Naive B cell (primary cell): Measurements from ENCODE around the gene BRSK2. TPM values are rescaled to one million over a fixed set of nuclear protein-coding genes. Genes with fewer than 3 reads are reported as not detected.

Experiments used
- ATAC-seq, 2 donors: fragments of 150-1000 bp; cut with Tn5 transposase; 2 replicates each; pipeline ENCODE4 v1.10.0; 2021; ENCODE audit warnings: low read depth in 2 of 2, mild to moderate bottlenecking in 2 of 2, moderate library complexity in 2 of 2
- DNase-seq: peaks from one replicate; pipeline ENCODE4 v3.0.0; 2022
- H3K27ac Mint-ChIP-seq, 6 donors: one replicate each; pipeline ENCODE4 v1.8.0; 2020 to 2022; ENCODE audit warnings: mild to moderate bottlenecking in 6 of 6, mixed read lengths in 6 of 6, moderate library complexity in 5 of 6, inconsistent platforms in 2 of 6
- H3K27me3 Mint-ChIP-seq, 3 donors: one replicate each; pipeline ENCODE4 v1.8.0; 2021 to 2022; ENCODE audit warnings: mixed read lengths in 3 of 3, mild to moderate bottlenecking in 1 of 3
- H3K36me3 Mint-ChIP-seq, 2 donors: one replicate each; pipeline ENCODE4 v1.8.0; 2020 to 2022; ENCODE audit warnings: mixed read lengths in 2 of 2, inconsistent platforms in 1 of 2, mild to moderate bottlenecking in 1 of 2
- H3K4me1 Mint-ChIP-seq, 3 donors: one replicate each; pipeline ENCODE4 v1.8.0; 2020 to 2022; ENCODE audit warnings: mixed read lengths in 3 of 3, inconsistent platforms in 1 of 3, mild to moderate bottlenecking in 1 of 3, moderate library complexity in 1 of 3
- H3K4me3 Mint-ChIP-seq, 8 donors: one replicate each; pipeline ENCODE4 v1.8.0; 2020 to 2022; ENCODE audit warnings: mild to moderate bottlenecking in 8 of 8, mixed read lengths in 8 of 8, moderate library complexity in 8 of 8, inconsistent platforms in 2 of 8
- H3K9me3 Mint-ChIP-seq, 7 donors: one replicate each; pipeline ENCODE4 v1.8.0; 2020 to 2022; ENCODE audit warnings: mixed read lengths in 7 of 7, mild to moderate bottlenecking in 5 of 7, inconsistent platforms in 2 of 7, moderate library complexity in 1 of 7
- polyA plus RNA-seq, 6 donors: library from polyadenylated mRNA; unstranded; fragments of 300-500 nt; fragmentation: Illumina TruSeq; gene quantifications; one replicate each; pipeline ENCODE4 v1.2.3, GENCODE V29; 2021; ENCODE audit warnings: low read depth in 6 of 6

Gene BRSK2
- polyA plus RNA-seq, 6 donors from 2014 or later: 0.10 TPM; not detected in 4

DNA sequence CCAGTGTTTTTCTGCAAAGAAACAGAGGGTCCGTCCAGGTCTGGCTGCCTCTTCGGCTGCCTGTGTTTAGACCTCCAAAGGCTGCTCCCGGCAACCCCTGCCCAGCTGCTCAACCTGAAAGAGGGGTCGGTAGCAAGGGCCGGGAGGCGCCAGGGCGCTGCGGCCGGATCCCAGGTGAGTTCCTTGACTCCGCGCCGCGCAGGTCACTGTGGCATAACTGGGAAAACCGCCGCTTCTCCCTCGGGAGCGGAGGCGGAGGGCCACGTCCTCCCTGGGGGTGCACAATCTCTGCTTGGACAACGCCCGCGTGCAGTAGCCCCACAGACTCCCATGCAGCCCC, 1.0 kb upstream of the BRSK2 start:
- H3K4me3 Mint-ChIP-seq: peak overlapping the region; percentile 60 to 86 (median 74)
- DNase-seq (no peak), ATAC-seq (no peak)
- peaks cover 0 to 1% (median 0%) of the 10 kb centered on the region in 7 donors for H3K9me3 Mint-ChIP-seq
- H3K27me3 Mint-ChIP-seq: peaks cover 14 to 44% (median 36%) of the 10 kb centered on the region in 3 donors
- peak overlapping the region in 1 of 6 donors; percentile 81 for H3K27ac Mint-ChIP-seq
- H3K4me1 Mint-ChIP-seq: peaks cover 9 to 15% (median 15%) of the 10 kb centered on the region in 3 donors
- H3K36me3 Mint-ChIP-seq: no peaks in the 10 kb centered on the region

DNA sequence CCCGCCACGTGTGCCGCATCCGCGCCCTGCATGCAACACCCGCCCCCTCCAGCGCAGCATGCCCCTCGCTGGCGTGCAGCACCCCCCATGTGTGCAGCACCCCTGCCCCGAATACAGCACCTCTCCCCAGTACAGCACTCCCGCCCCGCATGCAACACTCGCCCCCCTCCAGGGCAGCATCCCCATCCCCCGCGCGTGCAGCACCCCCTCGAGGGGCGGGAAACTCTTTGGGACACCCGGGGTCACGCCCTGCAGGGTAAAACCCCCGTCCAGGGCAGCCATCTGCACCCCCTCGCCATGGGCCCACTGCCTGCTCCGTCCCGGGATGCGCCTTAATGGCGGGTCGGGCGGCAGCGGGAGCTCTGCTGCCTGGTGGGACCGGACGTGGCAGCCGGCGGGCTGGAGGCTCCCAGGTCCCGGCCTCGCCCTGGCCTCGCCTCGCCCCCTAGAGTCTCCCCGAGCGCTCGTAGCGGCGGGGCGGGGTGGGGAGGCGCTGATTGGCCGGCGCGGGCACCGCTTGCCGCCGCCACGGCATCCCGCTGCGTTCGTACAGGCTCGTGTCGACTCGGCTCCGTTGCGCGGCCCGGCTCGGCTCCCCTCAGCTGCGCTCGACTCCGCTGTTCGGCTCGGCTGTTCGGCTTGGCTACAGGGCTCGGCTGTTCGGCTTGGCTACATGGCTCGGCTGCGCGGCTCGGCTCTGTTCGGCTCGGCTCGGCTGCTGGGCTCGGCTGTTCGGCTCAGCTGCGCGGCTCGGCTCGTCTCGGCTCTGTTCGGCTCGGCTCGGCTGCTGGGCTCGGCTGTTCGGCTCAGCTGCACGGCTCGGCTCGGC, 417 bp upstream of the BRSK2 start:
- H3K27me3 Mint-ChIP-seq: peaks cover 15 to 45% (median 38%) of the 10 kb centered on the region in 3 donors
- ATAC-seq: peak; percentile 93 to 95
- H3K9me3 Mint-ChIP-seq: peaks cover 0 to 1% (median 0%) of the 10 kb centered on the region in 7 donors
- peak; percentile 95 for DNase-seq
- H3K4me1 Mint-ChIP-seq: peaks cover 9 to 15% (median 15%) of the 10 kb centered on the region in 3 donors
- H3K4me3 Mint-ChIP-seq: peak overlapping the region; percentile 71 to 86 (median 80)
- H3K36me3 Mint-ChIP-seq: no peaks in the 10 kb centered on the region
- peak overlapping the region in 3 of 6 donors; percentile 19 to 81 (median 66) for H3K27ac Mint-ChIP-seq

DNA sequence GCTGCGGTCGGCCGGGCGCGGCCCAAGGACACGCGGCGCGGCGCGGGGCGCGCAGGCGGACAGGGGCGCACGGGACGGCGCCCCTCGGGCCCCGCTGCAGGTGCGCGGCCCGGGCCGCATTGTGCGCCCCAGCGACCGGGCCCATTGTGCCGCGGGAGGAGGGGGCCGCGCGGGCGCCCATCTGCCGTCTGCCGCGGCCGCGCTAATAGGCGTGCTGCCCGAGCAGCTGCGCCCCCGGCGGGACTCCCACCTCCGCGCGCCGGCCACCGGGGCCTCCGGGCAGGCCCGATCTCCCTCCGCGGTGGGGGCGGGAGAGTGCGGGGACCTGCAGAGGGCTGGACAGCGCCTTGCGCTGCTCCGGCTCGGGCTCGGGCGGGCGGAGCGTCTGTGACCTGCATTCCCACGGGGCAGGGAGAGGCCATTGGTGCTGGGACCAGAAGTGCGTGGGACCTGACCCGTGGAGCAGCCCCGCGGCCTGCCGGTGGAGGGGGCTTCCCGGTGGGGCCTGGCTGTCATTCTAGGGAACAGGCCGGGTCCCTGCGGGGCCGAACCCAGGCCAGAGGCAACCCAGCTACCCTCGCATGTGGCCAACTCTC, 933 bp downstream of the BRSK2 start:
- ATAC-seq (no peak), DNase-seq (no peak)
- peaks cover 0 to 1% (median 0%) of the 10 kb centered on the region in 7 donors for H3K9me3 Mint-ChIP-seq
- H3K27ac Mint-ChIP-seq: no peak overlapping the region
- no peaks in the 10 kb centered on the region for H3K36me3 Mint-ChIP-seq
- H3K27me3 Mint-ChIP-seq: peaks cover 15 to 47% (median 38%) of the 10 kb centered on the region in 3 donors
- peaks cover 5 to 9% (median 9%) of the 10 kb centered on the region in 3 donors for H3K4me1 Mint-ChIP-seq
- H3K4me3 Mint-ChIP-seq: peak overlapping the region in 5 of 8 donors; percentile 9 to 84 (median 52)

DNA sequence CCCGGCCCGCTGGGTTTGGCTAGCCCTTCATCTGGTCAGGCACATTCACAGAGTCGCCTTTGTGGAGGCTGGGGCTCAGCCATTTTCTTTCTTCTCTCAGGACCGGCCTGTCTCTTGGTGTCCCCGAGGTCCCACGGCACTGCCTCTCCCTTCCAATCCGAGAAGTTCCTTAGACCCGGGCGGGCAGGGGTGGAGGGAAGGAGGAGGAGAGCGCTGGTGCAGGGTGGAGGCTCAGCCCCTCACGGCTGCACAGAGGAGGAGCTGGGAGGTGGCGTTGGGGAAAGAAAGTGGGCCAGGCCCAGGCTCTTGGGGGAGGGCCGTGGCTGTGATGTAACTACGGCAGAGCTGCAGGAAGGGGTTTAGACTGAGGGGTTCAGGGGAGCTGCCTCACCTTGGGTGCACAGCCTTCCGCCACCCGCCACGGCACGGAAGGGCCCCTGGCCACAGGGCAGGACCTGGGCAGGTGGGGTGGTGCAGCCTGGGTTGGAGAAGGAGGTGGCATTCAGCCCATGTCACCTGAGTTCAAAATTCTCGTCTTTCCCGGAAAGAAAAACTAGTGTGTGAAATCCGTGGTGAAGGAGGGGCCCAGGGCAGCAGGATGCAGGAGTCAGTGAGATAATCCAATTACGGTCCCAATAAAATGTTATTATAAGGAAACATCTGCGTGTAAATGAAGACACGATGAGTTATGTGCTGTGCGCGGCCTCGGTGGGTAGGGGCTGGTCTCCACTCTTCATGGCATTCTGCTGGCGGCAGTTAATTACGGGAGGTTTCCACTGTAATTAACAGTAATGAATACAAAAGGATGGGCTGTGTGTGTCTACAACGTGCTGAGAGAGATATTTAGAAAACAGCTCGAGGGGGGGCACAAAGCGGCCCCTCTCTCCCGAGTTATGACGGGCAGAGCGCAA, 1.7 kb downstream of the BRSK2 start:
- H3K36me3 Mint-ChIP-seq: no peaks in the 10 kb centered on the region
- H3K27me3 Mint-ChIP-seq: peaks cover 15 to 54% (median 38%) of the 10 kb centered on the region in 3 donors
- no peak for DNase-seq

DNA sequence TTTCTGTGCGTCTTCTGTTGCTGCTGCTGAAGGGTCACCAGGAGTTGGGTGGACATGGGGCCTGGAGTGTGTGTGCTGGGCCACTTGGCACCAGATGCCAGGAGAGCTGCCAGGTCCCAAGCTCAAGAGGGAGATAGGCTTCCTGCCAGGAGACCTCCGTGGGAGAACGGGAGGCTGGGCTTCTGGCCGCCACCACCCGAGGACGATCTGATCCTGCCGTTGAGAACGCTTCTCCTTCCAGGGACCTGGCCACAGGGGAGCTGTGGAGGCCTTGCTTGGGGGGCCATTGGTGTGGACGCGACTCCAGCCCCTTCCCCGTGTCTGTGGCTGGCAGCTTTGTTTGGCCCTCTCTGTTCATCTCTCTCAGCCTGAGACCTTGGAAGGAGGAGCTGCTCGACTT, 2.4 kb downstream of the BRSK2 start:
- Mint-ChIP-seq H3K27me3 (peaks cover 11 to 51% (median 38%) of the 10 kb centered on the region in 3 donors), H3K4me1 (peaks cover 5 to 9% (median 9%) of the 10 kb centered on the region in 3 donors), H3K9me3 (peaks cover 0 to 1% (median 0%) of the 10 kb centered on the region in 7 donors), H3K36me3 (no peaks in the 10 kb centered on the region), H3K27ac (peak overlapping the region in 1 of 6 donors; percentile 56), H3K4me3 (peak overlapping the region in 3 of 8 donors; percentile 32 to 59 (median 50))
- DNase-seq: no peak
- no peak for ATAC-seq

More for the DNA sequence above, 1.7 kb downstream of the BRSK2 start:
- Mint-ChIP-seq H3K4me3 (peak overlapping the region; percentile 9 to 84 (median 56)), H3K4me1 (peaks cover 5 to 9% (median 9%) of the 10 kb centered on the region in 3 donors), H3K27ac (peak overlapping the region in 2 of 6 donors; percentile 37 to 50), H3K9me3 (peaks cover 0 to 1% (median 0%) of the 10 kb centered on the region in 7 donors)
- ATAC-seq: no peak

DNA sequence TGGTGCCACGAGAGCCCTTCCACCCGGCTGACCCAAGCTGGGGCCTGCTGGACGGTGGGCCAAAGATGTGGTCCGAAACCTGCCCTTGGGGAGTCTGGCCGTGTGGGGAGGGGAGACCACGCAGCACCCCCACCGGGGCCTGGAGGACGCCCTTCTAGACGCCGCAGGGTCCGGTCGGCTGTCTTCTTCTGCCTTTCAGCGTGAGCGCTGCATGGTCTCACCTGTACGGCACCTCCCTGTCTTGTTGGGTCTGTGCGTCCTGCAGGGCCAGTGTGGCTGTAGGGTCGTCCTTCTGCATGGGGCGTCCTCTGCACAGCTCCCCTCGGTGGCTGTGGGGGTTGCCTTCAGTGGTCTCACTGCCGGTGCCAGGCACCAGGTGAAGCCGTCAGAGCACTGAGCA, 2.8 kb downstream of the BRSK2 start:
- H3K4me1 Mint-ChIP-seq: peaks cover 5 to 9% (median 7%) of the 10 kb centered on the region in 3 donors
- H3K27me3 Mint-ChIP-seq: peaks cover 11 to 47% (median 33%) of the 10 kb centered on the region in 3 donors
- H3K4me3 Mint-ChIP-seq: peak overlapping the region in 1 of 8 donors; percentile 59
- H3K36me3 Mint-ChIP-seq: no peaks in the 10 kb centered on the region
- ATAC-seq: no peak
- no peak for DNase-seq
- peak overlapping the region in 2 of 6 donors; percentile 56 to 60 for H3K27ac Mint-ChIP-seq
- peaks cover 0 to 1% (median 0%) of the 10 kb centered on the region in 7 donors for H3K9me3 Mint-ChIP-seq

DNA sequence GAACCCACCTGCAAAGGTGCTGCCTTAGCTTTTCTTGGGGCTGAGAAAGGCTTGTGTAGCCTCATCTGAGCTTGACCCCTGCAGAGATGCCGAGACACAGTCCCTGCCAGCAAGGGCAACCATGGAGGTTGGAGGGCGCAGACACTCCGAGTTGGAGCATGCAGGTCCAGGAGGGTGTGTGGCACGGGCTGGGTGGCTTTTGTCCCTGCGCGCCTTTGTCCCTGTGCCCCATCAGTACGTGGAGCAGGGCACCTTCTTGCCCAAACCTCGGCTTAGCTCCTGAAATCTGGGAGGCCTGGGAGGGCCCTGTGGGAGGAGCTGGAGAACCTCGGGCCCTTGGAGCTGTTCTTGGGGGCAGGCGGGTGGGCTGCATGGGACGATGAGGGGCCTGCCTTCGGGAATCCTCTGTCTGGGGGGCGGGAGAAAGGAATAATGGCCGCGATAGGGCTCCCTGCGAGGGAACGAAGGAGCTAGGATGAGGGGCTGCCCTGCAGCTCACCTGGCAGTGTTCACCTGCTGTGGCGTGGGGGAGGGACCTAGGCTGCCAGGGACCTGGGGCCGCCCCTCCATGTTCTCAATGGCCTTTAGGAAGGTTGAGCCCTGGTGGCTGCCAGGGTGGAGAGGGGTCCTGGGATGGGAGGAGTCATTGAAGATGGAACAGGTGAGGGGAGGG, 3.4 kb downstream of the BRSK2 start:
- peak overlapping the region in 2 of 8 donors; percentile 15 to 52 for H3K4me3 Mint-ChIP-seq
- DNase-seq (no peak), ATAC-seq (no peak)
- H3K36me3 Mint-ChIP-seq: no peaks in the 10 kb centered on the region
- H3K4me1 Mint-ChIP-seq: peaks cover 5 to 9% (median 5%) of the 10 kb centered on the region in 3 donors
- peaks cover 11 to 40% (median 31%) of the 10 kb centered on the region in 3 donors for H3K27me3 Mint-ChIP-seq
- H3K27ac Mint-ChIP-seq: peak overlapping the region in 1 of 6 donors; percentile 42
- peaks cover 0 to 1% (median 0%) of the 10 kb centered on the region in 7 donors for H3K9me3 Mint-ChIP-seq

DNA sequence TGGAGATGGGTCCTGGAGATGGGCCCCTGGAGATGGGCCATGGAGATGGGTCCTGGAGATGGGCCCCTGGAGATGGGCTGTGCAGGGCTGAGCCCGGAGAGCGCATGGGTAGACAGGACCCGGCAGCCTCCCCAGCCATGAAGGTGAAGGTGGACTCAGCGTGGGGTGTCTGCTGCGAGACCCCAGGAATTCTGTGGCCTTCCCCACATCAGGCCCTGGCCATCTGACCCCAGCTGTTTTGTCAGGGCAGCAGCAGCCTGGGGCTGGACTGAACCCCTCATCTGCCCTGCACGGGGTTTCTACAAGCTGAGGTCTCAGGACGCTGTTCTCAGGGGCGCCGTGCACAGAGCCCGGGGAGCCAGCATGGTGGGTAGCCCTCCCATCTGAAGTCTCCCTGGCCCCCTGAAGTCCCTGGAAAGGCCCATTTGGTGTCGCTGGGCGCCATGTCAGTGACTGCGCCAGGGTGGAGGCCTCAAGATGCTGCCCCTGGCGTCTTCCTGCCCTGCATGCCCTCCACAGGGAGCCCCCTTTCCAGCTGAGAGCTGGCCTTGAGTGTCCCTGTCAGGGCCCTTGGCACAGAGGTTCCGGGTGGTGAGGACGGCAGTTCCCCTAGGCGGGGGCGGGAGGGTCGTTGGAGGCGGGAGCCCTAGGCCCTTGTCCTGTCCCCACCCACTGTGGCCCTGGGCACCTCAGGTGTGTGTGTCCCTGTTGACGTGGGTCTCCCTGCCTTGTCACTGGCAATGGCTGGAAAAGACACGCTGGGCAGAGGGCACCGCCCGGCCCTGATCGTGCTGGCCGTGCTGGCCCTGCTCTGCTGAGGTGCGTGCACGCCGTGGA, 5.4 kb downstream of the BRSK2 start:
- H3K4me1 Mint-ChIP-seq: peaks cover 5 to 9% (median 5%) of the 10 kb centered on the region in 3 donors
- peaks cover 0 to 1% (median 0%) of the 10 kb centered on the region in 7 donors for H3K9me3 Mint-ChIP-seq
- no peak overlapping the region for H3K4me3 Mint-ChIP-seq
- ATAC-seq: no peak
- H3K27ac Mint-ChIP-seq: no peak overlapping the region
- no peak for DNase-seq
- peaks cover 11 to 47% (median 32%) of the 10 kb centered on the region in 3 donors for H3K27me3 Mint-ChIP-seq
- no peaks in the 10 kb centered on the region for H3K36me3 Mint-ChIP-seq

DNA sequence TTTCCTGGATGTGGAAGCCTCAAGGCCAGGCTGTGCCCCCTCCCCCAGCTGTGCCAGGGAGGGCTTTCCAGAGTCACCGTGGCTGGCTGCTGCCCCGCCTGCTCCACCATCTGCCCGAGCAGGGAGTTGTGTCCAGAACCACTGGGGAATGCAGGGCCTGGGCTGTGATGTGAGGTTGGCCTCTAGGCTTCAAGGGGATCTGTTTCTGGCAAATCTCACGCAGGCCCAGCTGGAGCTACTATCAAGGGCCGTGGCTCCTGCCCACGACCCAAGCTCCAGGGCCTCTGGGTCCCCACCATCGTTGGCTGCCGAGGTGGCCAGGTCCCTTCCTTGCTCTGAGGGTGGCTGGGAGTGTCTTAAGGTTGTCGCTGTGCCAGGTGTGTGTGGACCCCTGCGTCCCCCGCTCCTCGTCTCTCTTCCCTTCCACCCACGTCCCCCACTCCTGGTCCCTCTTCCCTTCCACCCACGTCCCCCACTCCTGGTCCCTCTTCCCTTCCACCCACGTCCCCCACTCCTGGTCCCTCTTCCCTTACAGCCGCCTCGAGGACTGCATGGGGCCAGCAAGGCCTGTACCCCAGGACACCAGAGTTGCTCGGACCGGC, 6.1 kb downstream of the BRSK2 start:
- ATAC-seq (no peak), DNase-seq (no peak)
- Mint-ChIP-seq H3K27ac (no peak overlapping the region), H3K4me1 (peaks cover 5 to 9% (median 5%) of the 10 kb centered on the region in 3 donors), H3K36me3 (no peaks in the 10 kb centered on the region), H3K27me3 (peaks cover 11 to 54% (median 39%) of the 10 kb centered on the region in 3 donors), H3K4me3 (no peak overlapping the region), H3K9me3 (peaks cover 0 to 1% (median 0%) of the 10 kb centered on the region in 7 donors)

DNA sequence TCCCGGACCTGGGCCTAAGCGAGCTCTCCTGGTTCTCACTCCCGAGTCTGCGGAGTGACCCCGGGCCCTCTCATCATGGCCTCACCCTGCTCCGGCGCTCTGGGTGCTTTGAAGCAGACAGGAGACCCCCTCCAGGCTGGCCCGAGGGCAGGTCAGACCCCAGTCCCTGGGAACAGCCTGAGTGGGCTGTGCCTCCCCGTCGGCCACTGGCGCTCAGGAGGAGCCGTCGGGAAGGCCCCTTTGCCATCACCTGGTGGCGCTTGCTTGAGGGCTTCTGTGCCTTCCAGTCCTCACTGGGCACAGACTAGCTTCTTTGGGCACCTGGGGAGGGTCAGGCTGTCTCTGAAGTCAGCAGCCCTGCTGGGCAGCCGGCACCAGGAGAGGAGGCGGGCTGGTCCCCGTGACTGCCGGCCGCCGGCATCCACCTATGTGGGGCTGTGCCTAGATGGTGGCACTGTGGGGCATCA, 6.7 kb downstream of the BRSK2 start:
- DNase-seq: no peak
- Mint-ChIP-seq H3K4me3 (no peak overlapping the region), H3K36me3 (no peaks in the 10 kb centered on the region), H3K27ac (no peak overlapping the region), H3K9me3 (peaks cover 0 to 1% (median 0%) of the 10 kb centered on the region in 7 donors), H3K27me3 (peaks cover 11 to 54% (median 34%) of the 10 kb centered on the region in 3 donors), H3K4me1 (peaks cover 5 to 7% (median 5%) of the 10 kb centered on the region in 3 donors)
- ATAC-seq: no peak

DNA sequence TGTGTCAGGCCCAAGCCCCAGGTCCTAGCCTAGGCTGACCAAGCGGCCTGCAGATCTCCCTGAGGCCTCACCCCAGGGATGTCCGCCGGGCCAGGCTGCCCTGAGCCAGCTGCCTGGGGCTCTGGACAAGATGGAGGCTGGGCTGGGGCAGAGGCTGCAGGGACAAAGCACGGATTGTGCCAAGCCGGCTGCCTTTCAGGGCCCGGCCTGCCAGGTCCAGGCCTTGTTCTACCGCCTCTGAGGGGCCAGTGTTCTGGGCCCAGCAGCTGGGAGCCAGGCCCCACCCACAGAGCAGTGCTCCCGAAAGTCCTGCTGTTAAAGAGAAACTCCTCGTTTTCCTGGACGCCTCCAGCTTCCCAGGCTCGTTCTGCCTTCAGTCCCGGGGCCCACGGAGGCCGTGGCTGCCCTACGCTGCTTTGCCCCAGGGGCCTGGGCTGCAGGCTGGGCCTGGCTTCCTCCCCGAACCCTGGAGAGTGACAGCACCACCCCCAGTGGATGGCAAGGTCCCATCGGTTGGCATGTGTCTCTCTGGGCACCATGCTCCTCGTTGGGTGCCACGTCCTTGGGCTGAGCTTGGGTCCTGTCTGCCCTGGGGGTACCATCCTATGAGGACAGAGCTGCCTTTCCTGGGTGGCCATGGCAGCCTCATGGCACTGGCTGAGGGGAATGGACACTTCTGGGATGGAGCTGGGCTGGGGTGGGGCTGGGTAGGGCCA, 7.6 kb downstream of the BRSK2 start:
- Mint-ChIP-seq H3K27ac (no peak overlapping the region), H3K4me1 (no peaks in the 10 kb centered on the region)

More for the DNA sequence above, 7.6 kb downstream of the BRSK2 start:
- no peaks in the 10 kb centered on the region for H3K9me3 Mint-ChIP-seq
- H3K4me3 Mint-ChIP-seq: no peak overlapping the region
- ATAC-seq: no peak
- H3K27me3 Mint-ChIP-seq: peaks cover 6 to 49% (median 25%) of the 10 kb centered on the region in 3 donors
- H3K36me3 Mint-ChIP-seq: no peaks in the 10 kb centered on the region
- no peak for DNase-seq
